CD14-positive monocyte (primary cell): ENCODE results near the gene LDLRAP1. TPM values are rescaled to one million over a fixed set of nuclear protein-coding genes. Genes with fewer than 3 reads are reported as not detected.

Experiments
- DNase-seq, 3 donors: peaks; one replicate each; pipeline ENCODE4 v3.0.0-alpha.2; 2011 to 2022
- H2AFZ ChIP-seq: 2 replicates; pipeline ENCODE4 v1.6.0; 2012; ENCODE audit warnings: mild to moderate bottlenecking, low read depth, low read length, inconsistent platforms; ENCODE audit not compliant: insufficient read depth, poor library complexity, severe bottlenecking
- H3K27ac ChIP-seq, 2 donors: 1 replicate in 1 of 2; 2 replicates in 1 of 2; pipeline ENCODE4 v1.5.1; 2012 to 2013; ENCODE audit warnings: low read length in 2 of 2, control low read depth in 1 of 2, inconsistent platforms in 1 of 2, low read depth in 1 of 2, mild to moderate bottlenecking in 1 of 2
- H3K27me3 ChIP-seq, 2 donors: one replicate each; pipeline versions ENCODE4 v1.6.0 to v1.6.1; 2011 to 2013; ENCODE audit warnings: low read length in 2 of 2; ENCODE audit not compliant: control insufficient read depth in 2 of 2, insufficient read depth in 2 of 2
- H3K36me3 ChIP-seq, 2 donors: replicated peaks in 1 of 2; 1 replicate in 1 of 2; 2 replicates in 1 of 2; pipeline versions ENCODE4 v1.5.1 to v1.6.1; 2012 to 2013; ENCODE audit warnings: low read length in 2 of 2, control low read depth in 1 of 2, inconsistent platforms in 1 of 2, mild to moderate bottlenecking in 1 of 2; ENCODE audit not compliant: insufficient read depth in 2 of 2, control insufficient read depth in 1 of 2
- H3K4me1 ChIP-seq, 2 donors: 1 replicate in 1 of 2; 2 replicates in 1 of 2; pipeline versions ENCODE4 v1.5.1 to v1.6.1; 2012 to 2013; ENCODE audit warnings: low read length in 2 of 2, control low read depth in 1 of 2, inconsistent platforms in 1 of 2, mild to moderate bottlenecking in 1 of 2, moderate library complexity in 1 of 2; ENCODE audit not compliant: insufficient read depth in 2 of 2, control insufficient read depth in 1 of 2
- H3K4me2 ChIP-seq: replicated peaks from 2 replicates; pipeline ENCODE3; 2012; ENCODE audit warnings: low read length, moderate library complexity, mild to moderate bottlenecking; ENCODE audit not compliant: poor library complexity, severe bottlenecking; ENCODE audit errors: extremely low read depth
- H3K4me3 ChIP-seq, 3 experiments: fragments of 200-600 bp in 1 of 3; sonication (generic) in 1 of 3; replicated peaks in 1 of 3; 1 replicate in 2 of 3; 2 replicates in 1 of 3; pipeline ENCODE4 v1.5.1; 2011 to 2013; ENCODE audit warnings: low read length in 3 of 3, mild to moderate bottlenecking in 3 of 3, control low read depth in 2 of 3, low read depth in 2 of 3, inconsistent platforms in 1 of 3, moderate library complexity in 1 of 3
- H3K79me2 ChIP-seq: 2 replicates; pipeline ENCODE4 v1.6.0; 2012; ENCODE audit warnings: mild to moderate bottlenecking, control low read depth, inconsistent platforms, low read length, moderate library complexity; ENCODE audit not compliant: insufficient read depth
- H3K9ac ChIP-seq: 2 replicates; pipeline ENCODE4 v1.6.0; 2017; ENCODE audit warnings: low read length, mild to moderate bottlenecking; ENCODE audit not compliant: insufficient read depth, poor library complexity, severe bottlenecking
- H3K9me3 ChIP-seq, 2 donors: replicated peaks in 1 of 2; 1 replicate in 1 of 2; 2 replicates in 1 of 2; pipeline versions ENCODE4 v1.5.1 to v1.6.1; 2012 to 2013; ENCODE audit warnings: low read length in 2 of 2, control low read depth in 1 of 2; ENCODE audit not compliant: control insufficient read depth in 1 of 2, insufficient read depth in 1 of 2
- H4K20me1 ChIP-seq: 2 replicates; pipeline ENCODE4 v1.6.0; 2012; ENCODE audit warnings: mild to moderate bottlenecking, low read length, control low read depth, moderate library complexity; ENCODE audit not compliant: insufficient read depth
- H3K27ac Mint-ChIP-seq, 7 donors: one replicate each; pipeline ENCODE4 v1.8.0; 2020; ENCODE audit warnings: mild to moderate bottlenecking in 7 of 7, mixed read lengths in 7 of 7, moderate library complexity in 6 of 7, inconsistent platforms in 2 of 7
- H3K27me3 Mint-ChIP-seq, 3 donors: one replicate each; pipeline ENCODE4 v1.8.0; 2021 to 2022; ENCODE audit warnings: low read depth in 3 of 3, mild to moderate bottlenecking in 3 of 3, mixed read lengths in 3 of 3, moderate library complexity in 3 of 3, inconsistent platforms in 1 of 3
- H3K36me3 Mint-ChIP-seq, 2 donors: one replicate each; pipeline ENCODE4 v1.8.0; 2020; ENCODE audit warnings: mixed read lengths in 2 of 2, inconsistent platforms in 1 of 2, mild to moderate bottlenecking in 1 of 2
- H3K4me1 Mint-ChIP-seq: one replicate; pipeline ENCODE4 v1.8.0; 2020; ENCODE audit warnings: mild to moderate bottlenecking, mixed read lengths
- H3K4me3 Mint-ChIP-seq, 2 donors: one replicate each; pipeline ENCODE4 v1.8.0; 2020; ENCODE audit warnings: mild to moderate bottlenecking in 2 of 2, mixed read lengths in 2 of 2, moderate library complexity in 1 of 2
- H3K9me3 Mint-ChIP-seq, 7 donors: one replicate each; pipeline ENCODE4 v1.8.0; 2020 to 2022; ENCODE audit warnings: mixed read lengths in 7 of 7, mild to moderate bottlenecking in 6 of 7, moderate library complexity in 6 of 7, inconsistent platforms in 2 of 7
- CTCF ChIP-seq: fragments of 200-600 bp; IDR thresholded peaks from one replicate; pipeline ENCODE4 v1.8.0; 2022; ENCODE audit warnings: antibody characterized with exemption, mild to moderate bottlenecking
- WGBS: methylation state at CpG from one replicate; pipeline ENCODE4 v1.1.5; 2013; ENCODE audit warnings: missing lambda C conversion rate; ENCODE audit not compliant: insufficient coverage; 5-methylcytosine and 5-hydroxymethylcytosine counted together
- intact Hi-C, 2 donors: fragments of 100-400 bp; cut with micrococcal nuclease; formaldehyde crosslinking; loops; one replicate each; pipeline versions ENCODE4 v1.15.0 to v1.15.1; 2023
- polyA plus RNA-seq, 3 donors: library from polyadenylated mRNA; depleted of rRNA in 1 of 3; unstranded in 2 of 3; stranded (reverse) in 1 of 3; fragments of 300-500 nt in 2 of 3; fragments of >200 nt in 1 of 3; fragmentation: Illumina TruSeq in 2 of 3; gene quantifications; 1 replicate in 2 of 3; 2 replicates in 1 of 3; pipeline ENCODE4 v1.2.3, GENCODE V29; 2012 to 2021

The LDLRAP1 gene
- polyA plus RNA-seq, 3 donors: 12.8 to 18.5 (median 14.6) TPM

GRCh38 chr1:25608488-25609178 is 65.2 kb downstream of the LDLRAP1 start:
- H3K27me3 ChIP-seq: peaks cover 17 to 19% of the 10 kb centered on the region in 2 donors
- H3K4me2 ChIP-seq: peak overlapping the region; percentile 57
- no peak overlapping the region for H3K9ac ChIP-seq
- no peaks in the 10 kb centered on the region for H3K36me3 ChIP-seq
- WGBS: 60% methylated on average over 5 of the region's 15 CpGs
- no peaks in the 10 kb centered on the region for H4K20me1 ChIP-seq
- peak overlapping the region in 1 of 2 donors; percentile 21 for H3K4me3 Mint-ChIP-seq
- H3K4me1 Mint-ChIP-seq: peaks cover 3% of the 10 kb centered on the region
- no peak overlapping the region for H3K27ac ChIP-seq
- H3K4me3 ChIP-seq: peak overlapping the region in 1 of 3 experiments; percentile 47
- H3K9me3 Mint-ChIP-seq: peaks cover 0 to 1% (median 0%) of the 10 kb centered on the region in 7 donors
- H3K9me3 ChIP-seq: no peaks in the 10 kb centered on the region
- intact Hi-C loops: no loop called here
- no peaks in the 10 kb centered on the region for H3K79me2 ChIP-seq
- H3K27ac Mint-ChIP-seq: no peak overlapping the region
- H3K27me3 Mint-ChIP-seq: peaks cover 12 to 27% (median 19%) of the 10 kb centered on the region in 3 donors
- peak overlapping the region; percentile 41 for H2AFZ ChIP-seq
- peak; percentile 12 for TF ChIP-seq CTCF
- H3K4me1 ChIP-seq: no peaks in the 10 kb centered on the region
- peak; percentile 76 to 84 (median 80) for DNase-seq
- no peaks in the 10 kb centered on the region for H3K36me3 Mint-ChIP-seq

- whole genome bisulfite sequencing: 91% methylated on average over 3 of the region's 6 CpGs
- peak overlapping the region in 1 of 7 donors; percentile 15 for H3K27ac Mint-ChIP-seq
- Histone ChIP-seq H3K27ac (no peak overlapping the region), H3K4me1 (no peaks in the 10 kb centered on the region), H3K4me2 (no peak overlapping the region), H3K36me3 (no peaks in the 10 kb centered on the region), H3K27me3 (peaks cover 17 to 19% of the 10 kb centered on the region in 2 donors), H3K79me2 (no peaks in the 10 kb centered on the region), H2AFZ (no peak overlapping the region), H3K9me3 (no peaks in the 10 kb centered on the region), H3K9ac (no peak overlapping the region), H4K20me1 (no peaks in the 10 kb centered on the region), H3K4me3 (no peak overlapping the region)
- H3K4me1 Mint-ChIP-seq: peaks cover 5% of the 10 kb centered on the region
- intact Hi-C loops: loop anchor here (10.0 kb wide), 2 partner anchors 65 to 195 kb away; partner anchors contain the start of genes SELENON (in 2 of the 2) and LDLRAP1 (in 1 of the 2)
- H3K9me3 Mint-ChIP-seq: peaks cover 0 to 1% (median 0%) of the 10 kb centered on the region in 7 donors
- DNase-seq: no peak
- no peak overlapping the region for H3K4me3 Mint-ChIP-seq
- no peak for TF ChIP-seq CTCF
- H3K27me3 Mint-ChIP-seq: peaks cover 17 to 33% (median 19%) of the 10 kb centered on the region in 3 donors
- H3K36me3 Mint-ChIP-seq: no peaks in the 10 kb centered on the region
These were observed 66.5 kb downstream of the LDLRAP1 start for GRCh38 chr1:25609921-25610320.
